Esophagus muscularis mucosa (tissue), 4 donors: Measurements from ENCODE around the gene PHACTR4. TPM values are rescaled to one million over a fixed set of nuclear protein-coding genes. Genes with fewer than 3 reads are reported as not detected.
"Not testable (repeated sequence)": the region's sequence is repeated elsewhere in the genome, so short reads cannot be mapped to it uniquely, and the experiment has no call there.

ENCODE experiments used
- DNase-seq: peaks from one replicate; pipeline ENCODE4 v3.0.0-alpha.2; 2017; ENCODE audit errors: extremely low spot score
- H3K27ac ChIP-seq, 4 donors: fragments of 200-600 bp; sonication (generic); replicated peaks in 1 of 4; 1 replicate in 3 of 4; 2 replicates in 1 of 4; pipeline ENCODE4 v1.5.1; 2016 to 2019; ENCODE audit warnings: mild to moderate bottlenecking in 1 of 4
- H3K27me3 ChIP-seq, 4 donors: fragments of 200-600 bp; sonication (generic); one replicate each; pipeline versions ENCODE4 v1.5.1 to v1.6.0; 2016 to 2019
- H3K36me3 ChIP-seq, 4 donors: fragments of 200-600 bp; sonication (generic); one replicate each; pipeline ENCODE4 v1.5.1; 2016 to 2019
- H3K4me1 ChIP-seq, 4 donors: fragments of 200-600 bp; sonication (generic); one replicate each; pipeline ENCODE4 v1.5.1; 2016 to 2019
- H3K4me3 ChIP-seq, 4 donors: fragments of 200-600 bp; sonication (generic); 1 replicate in 2 of 4; 2 replicates in 2 of 4; pipeline ENCODE4 v1.5.1; 2016 to 2019; ENCODE audit warnings: mild to moderate bottlenecking in 4 of 4, moderate library complexity in 1 of 4
- H3K9me3 ChIP-seq, 4 donors: fragments of 200-600 bp; sonication (generic); 1 replicate in 3 of 4; 2 replicates in 1 of 4; pipeline ENCODE4 v1.5.1; 2016 to 2019
- EP300 ChIP-seq: sonication (generic); formaldehyde crosslinking; IDR thresholded peaks from one replicate; pipeline ENCODE4 v1.6.1; 2017; ENCODE audit warnings: antibody characterized with exemption
- POLR2A ChIP-seq: fragments of 450-650 bp; IDR thresholded peaks from one replicate; pipeline ENCODE4 v1.6.1; 2017; ENCODE audit warnings: antibody characterized with exemption, moderate library complexity, mild to moderate bottlenecking, low read depth
- POLR2AphosphoS5 ChIP-seq, 2 donors: sonication (generic); formaldehyde crosslinking; IDR thresholded peaks; one replicate each; pipeline ENCODE4 v1.6.1; 2017; ENCODE audit warnings: antibody characterized with exemption in 2 of 2
- WGBS: methylation state at CpG from one replicate; pipeline ENCODE4 v1.1.5; 2018; 5-methylcytosine and 5-hydroxymethylcytosine counted together
- intact Hi-C: fragments of 100-400 bp; cut with DNase I; formaldehyde crosslinking; loops from one replicate; pipeline ENCODE4 v1.15.1; 2023
- total RNA-seq, 4 donors: library from RNA; depleted of rRNA; stranded (reverse); fragments of >200 nt; gene quantifications; one replicate each; pipeline versions ENCODE4 v1.1.0 to v1.2.1, GENCODE V29; 2016
- TF ChIP-seq, protein P1 (sequence below), 3 experiments: fragments of 200-600 bp in 2 of 3; fragments of 450-650 bp in 1 of 3; sonication (generic) in 2 of 3; IDR thresholded peaks; one replicate each; pipeline ENCODE4 v1.5.1; 2017 to 2019; ENCODE audit warnings: antibody characterized with exemption in 3 of 3, mild to moderate bottlenecking in 2 of 3, moderate library complexity in 1 of 3

The PHACTR4 gene
- total RNA-seq, 4 donors from 2014 or later: 21.0 to 32.4 (median 27.7) TPM

DNA sequence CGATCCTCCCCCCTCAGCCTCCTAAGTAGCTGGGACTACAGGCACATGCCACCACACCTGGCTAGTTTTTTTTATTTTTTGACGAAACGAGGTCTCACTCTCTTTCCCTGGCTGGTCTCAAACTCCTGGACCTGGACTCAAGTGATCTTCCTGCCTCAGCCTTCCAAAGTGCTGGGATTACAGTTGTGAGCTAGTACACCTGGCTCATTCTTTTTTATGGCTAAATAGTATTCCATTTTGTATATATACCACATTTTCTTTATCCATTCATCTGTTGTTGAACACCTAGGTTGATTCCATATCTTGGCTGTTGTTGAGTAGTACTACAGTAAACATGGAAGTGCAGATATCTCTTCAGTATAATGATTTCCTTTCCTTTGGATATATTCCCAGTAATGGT, 74.0 kb downstream of the PHACTR4 start:
- no peak for DNase-seq
- Histone ChIP-seq H3K27ac (no peak overlapping the region), H3K4me3 (no peak overlapping the region), H3K9me3 (no peaks in the 10 kb centered on the region), H3K36me3 (peaks cover 0 to 4% (median 0%) of the 10 kb centered on the region in 4 donors), H3K27me3 (no peaks in the 10 kb centered on the region), H3K4me1 (peaks cover 5 to 11% (median 8%) of the 10 kb centered on the region in 4 donors)
- intact Hi-C loops: no loop called here
- TF ChIP-seq EP300 (no peak), POLR2AphosphoS5 (IDR thresholded peaks at IDR 0.05) (no peak), POLR2A (no peak)
- TF ChIP-seq, protein P1, sequence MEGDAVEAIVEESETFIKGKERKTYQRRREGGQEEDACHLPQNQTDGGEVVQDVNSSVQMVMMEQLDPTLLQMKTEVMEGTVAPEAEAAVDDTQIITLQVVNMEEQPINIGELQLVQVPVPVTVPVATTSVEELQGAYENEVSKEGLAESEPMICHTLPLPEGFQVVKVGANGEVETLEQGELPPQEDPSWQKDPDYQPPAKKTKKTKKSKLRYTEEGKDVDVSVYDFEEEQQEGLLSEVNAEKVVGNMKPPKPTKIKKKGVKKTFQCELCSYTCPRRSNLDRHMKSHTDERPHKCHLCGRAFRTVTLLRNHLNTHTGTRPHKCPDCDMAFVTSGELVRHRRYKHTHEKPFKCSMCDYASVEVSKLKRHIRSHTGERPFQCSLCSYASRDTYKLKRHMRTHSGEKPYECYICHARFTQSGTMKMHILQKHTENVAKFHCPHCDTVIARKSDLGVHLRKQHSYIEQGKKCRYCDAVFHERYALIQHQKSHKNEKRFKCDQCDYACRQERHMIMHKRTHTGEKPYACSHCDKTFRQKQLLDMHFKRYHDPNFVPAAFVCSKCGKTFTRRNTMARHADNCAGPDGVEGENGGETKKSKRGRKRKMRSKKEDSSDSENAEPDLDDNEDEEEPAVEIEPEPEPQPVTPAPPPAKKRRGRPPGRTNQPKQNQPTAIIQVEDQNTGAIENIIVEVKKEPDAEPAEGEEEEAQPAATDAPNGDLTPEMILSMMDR (IDR thresholded peaks at IDR 0.05): no peak
- 98% methylated on average over 3 of the region's 3 CpGs for WGBS

DNA sequence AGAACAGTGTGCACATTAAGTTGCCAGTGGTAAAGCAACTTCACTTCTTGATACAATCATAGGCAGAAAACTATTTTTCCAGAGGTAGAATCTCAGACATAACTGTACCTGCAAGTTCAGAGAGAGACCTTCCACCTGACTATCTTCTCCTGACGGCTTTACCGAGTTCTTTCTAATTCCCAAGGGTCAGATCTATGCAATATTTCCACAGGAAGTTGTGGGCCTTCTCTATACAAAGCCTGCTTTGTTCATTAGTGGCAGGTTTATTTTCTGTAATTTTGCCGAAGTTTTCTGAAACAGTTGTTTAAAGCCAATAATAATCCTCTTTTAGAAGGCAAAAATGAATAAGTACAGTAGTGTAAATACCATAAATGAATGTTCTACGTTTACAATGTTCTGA, 78.1 kb downstream of the PHACTR4 start:
- TF ChIP-seq POLR2AphosphoS5 (IDR thresholded peaks at IDR 0.05) (no peak), EP300 (no peak), POLR2A (no peak)
- TF ChIP-seq, protein P1 (IDR thresholded peaks at IDR 0.05): no peak
- H3K27ac ChIP-seq: no peak overlapping the region
- H3K36me3 ChIP-seq: peaks cover 0 to 4% (median 2%) of the 10 kb centered on the region in 4 donors
- H3K4me1 ChIP-seq: no peaks in the 10 kb centered on the region
- 64% methylated on average over 4 of the region's 4 CpGs for WGBS
- H3K27me3 ChIP-seq: no peaks in the 10 kb centered on the region
- intact Hi-C loops: no loop called here
- no peaks in the 10 kb centered on the region for H3K9me3 ChIP-seq
- H3K4me3 ChIP-seq: no peak overlapping the region
- DNase-seq: no peak

DNA sequence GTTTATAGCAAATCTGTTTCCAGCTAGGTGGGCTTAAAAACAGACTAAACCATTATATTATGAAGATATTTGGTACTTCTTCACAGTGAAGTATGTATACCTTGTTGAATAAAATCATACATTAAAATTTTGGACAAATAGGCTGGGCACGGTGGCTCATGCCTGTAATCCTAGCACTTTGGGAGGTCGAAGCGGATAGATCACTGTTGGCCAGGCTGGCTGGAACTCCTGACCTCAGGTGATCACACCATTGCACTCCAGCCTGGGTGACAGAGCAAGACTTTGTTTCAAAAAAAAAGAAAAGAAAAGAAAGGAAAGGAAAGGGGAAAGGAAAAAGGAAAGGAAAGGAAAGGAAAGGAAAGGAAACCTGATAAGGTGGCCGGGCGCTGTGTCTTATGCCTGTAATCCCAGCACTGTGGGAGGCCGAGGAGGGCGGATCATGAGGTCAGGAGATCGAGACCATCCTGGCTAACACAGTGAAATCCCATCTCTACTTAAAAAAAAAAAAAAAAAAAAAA, 78.6 kb downstream of the PHACTR4 start:
- H3K4me1 ChIP-seq, DNase-seq, H3K27me3 ChIP-seq, H3K9me3 ChIP-seq, H3K36me3 ChIP-seq, H3K27ac ChIP-seq, intact Hi-C loops, H3K4me3 ChIP-seq: not testable (repeated sequence)
- WGBS: 90% methylated on average over 8 of the region's 8 CpGs

DNA sequence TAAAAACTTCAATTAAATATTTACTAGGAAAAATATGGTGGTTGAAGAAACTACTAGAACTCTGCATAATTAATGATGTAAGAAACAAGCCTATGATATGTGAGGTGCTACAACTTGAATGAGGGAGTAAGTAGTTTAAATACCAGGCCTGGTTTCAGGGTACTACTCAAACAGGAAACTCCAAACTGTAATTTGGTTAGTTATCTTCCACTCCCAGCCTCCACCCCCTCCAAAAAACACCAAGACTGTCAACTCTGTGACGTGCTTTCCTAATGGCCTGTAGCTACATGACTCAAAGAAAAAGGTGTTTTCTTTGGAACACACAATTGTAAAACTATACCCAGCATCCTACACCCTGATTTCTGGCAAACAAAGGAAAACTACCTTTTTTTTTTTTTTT, 80.4 kb downstream of the PHACTR4 start:
- no peaks in the 10 kb centered on the region for H3K9me3 ChIP-seq
- H3K27ac ChIP-seq: no peak overlapping the region
- no peak for DNase-seq
- no peak overlapping the region for H3K4me3 ChIP-seq
- peaks cover 0 to 4% (median 2%) of the 10 kb centered on the region in 4 donors for H3K36me3 ChIP-seq
- intact Hi-C loops: no loop called here
- H3K27me3 ChIP-seq: no peaks in the 10 kb centered on the region
- WGBS: 68% methylated on average over 1 of the region's 1 CpG
- TF ChIP-seq POLR2A (no peak), POLR2AphosphoS5 (IDR thresholded peaks at IDR 0.05) (no peak), EP300 (no peak)
- TF ChIP-seq, protein P1 (IDR thresholded peaks at IDR 0.05): no peak
- no peaks in the 10 kb centered on the region for H3K4me1 ChIP-seq

DNA sequence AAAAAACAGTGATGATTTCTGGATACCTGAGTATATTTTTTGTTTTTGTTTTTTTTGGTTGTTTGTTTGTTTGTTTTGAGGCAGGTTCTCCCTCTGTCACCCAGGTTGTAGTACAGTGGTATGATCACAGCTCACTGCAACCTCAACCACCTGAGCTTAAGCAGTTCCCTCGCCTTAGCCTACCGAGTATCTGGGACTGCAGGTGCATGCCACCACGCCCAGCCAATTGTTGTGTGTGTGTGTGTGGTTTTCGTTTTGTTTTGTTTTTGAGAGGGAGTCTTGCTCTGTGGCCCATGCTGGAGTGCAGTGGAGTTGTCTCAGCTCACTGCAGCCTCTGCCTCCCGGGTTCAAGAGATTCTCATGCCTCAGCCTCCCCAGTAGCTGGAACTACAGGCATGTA, 81.0 kb downstream of the PHACTR4 start:
- no peak for DNase-seq
- TF ChIP-seq EP300 (no peak), POLR2AphosphoS5 (IDR thresholded peaks at IDR 0.05) (no peak), POLR2A (no peak)
- TF ChIP-seq, protein P1 (IDR thresholded peaks at IDR 0.05): no peak
- Histone ChIP-seq H3K4me1 (peaks cover 0 to 6% (median 5%) of the 10 kb centered on the region in 4 donors), H3K27me3 (no peaks in the 10 kb centered on the region), H3K4me3 (no peak overlapping the region), H3K27ac (no peak overlapping the region), H3K9me3 (no peaks in the 10 kb centered on the region), H3K36me3 (peaks cover 0 to 4% (median 2%) of the 10 kb centered on the region in 4 donors)
- WGBS: 91% methylated on average over 5 of the region's 5 CpGs
- intact Hi-C loops: no loop called here
